ES-I3 (cell line): ENCODE measurements around the gene GALT.

Experiments
- H3K36me3 ChIP-seq: 2 replicates; pipeline ENCODE4 v1.6.1; 2013; ENCODE audit warnings: mild to moderate bottlenecking, low read length, control low read depth, moderate library complexity; ENCODE audit not compliant: insufficient read depth
- H3K4me1 ChIP-seq: 2 replicates; pipeline ENCODE4 v1.6.1; 2013; ENCODE audit warnings: mild to moderate bottlenecking, control low read depth, low read length; ENCODE audit not compliant: insufficient read depth
- H3K9ac ChIP-seq: 2 replicates; pipeline ENCODE4 v1.6.1; 2013; ENCODE audit warnings: low read depth, mild to moderate bottlenecking, low read length, moderate library complexity
- H3K9me3 ChIP-seq: 2 replicates; pipeline ENCODE4 v1.6.1; 2013; ENCODE audit warnings: mild to moderate bottlenecking, low read length, moderate library complexity; ENCODE audit not compliant: control insufficient read depth, insufficient read depth

Gene GALT

GRCh38 chr9:34669809-34670562 is 23.5 kb downstream of the GALT start:
- no peaks in the 10 kb centered on the region for H3K36me3 ChIP-seq
- H3K9me3 ChIP-seq, result peaks cover 2% of the 10 kb centered on the region
- H3K4me1 ChIP-seq, result no peaks in the 10 kb centered on the region
- H3K9ac ChIP-seq, result no peak overlapping the region

- Histone ChIP-seq H3K4me1 (no peaks in the 10 kb centered on the region), H3K9ac (no peak overlapping the region), H3K9me3 (no peaks in the 10 kb centered on the region; the same call in none of the 2 replicates), H3K36me3 (no peaks in the 10 kb centered on the region)
These were observed 24.8 kb downstream of the GALT start for GRCh38 chr9:34671307-34671706.

- Histone ChIP-seq H3K36me3 (no peaks in the 10 kb centered on the region), H3K9ac (no peak overlapping the region), H3K4me1 (no peaks in the 10 kb centered on the region), H3K9me3 (no peaks in the 10 kb centered on the region; the same call in 1 of the 2 replicates)
These were observed 28.0 kb downstream of the GALT start for GRCh38 chr9:34674440-34674839.

DNA sequence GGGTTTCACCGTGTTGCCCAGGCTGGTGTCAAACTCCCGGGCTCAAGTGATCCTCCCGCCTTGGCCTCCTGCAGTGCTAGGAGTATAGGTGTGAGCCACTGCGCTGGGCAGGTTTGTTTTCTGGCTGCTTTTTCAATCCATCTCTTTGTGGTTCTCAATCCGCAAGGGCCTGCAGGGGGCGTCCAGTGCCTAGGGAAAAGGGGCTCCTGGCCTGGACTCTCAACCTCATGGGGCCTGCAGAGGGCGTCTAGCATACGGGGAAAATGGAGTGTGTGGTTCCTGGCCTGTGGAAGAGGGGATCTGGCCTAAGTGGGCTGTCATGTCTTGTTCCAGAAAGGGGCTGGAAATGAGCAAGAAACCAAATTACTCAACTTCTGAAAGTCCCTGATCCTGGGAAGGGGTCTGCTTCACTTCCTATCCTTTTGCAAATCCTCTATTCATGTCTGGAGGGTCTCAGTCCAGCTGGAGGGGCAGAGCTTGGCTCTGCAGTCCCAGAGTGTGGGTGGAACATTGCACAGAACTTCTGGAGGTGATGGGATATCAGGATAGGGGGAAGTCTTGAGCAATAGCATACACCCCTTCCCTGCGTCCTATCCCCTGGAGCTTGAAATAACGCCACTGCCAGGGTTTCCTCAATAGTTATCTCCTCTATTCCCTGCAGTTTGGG is 28.7 kb downstream of the GALT start:
- no peaks in the 10 kb centered on the region for H3K9me3 ChIP-seq
- H3K9ac ChIP-seq, result no peak overlapping the region
- no peaks in the 10 kb centered on the region for H3K4me1 ChIP-seq
- no peaks in the 10 kb centered on the region for H3K36me3 ChIP-seq

GRCh38 chr9:34675869-34676268 is 29.4 kb downstream of the GALT start:
- no peaks in the 10 kb centered on the region for H3K4me1 ChIP-seq
- H3K9me3 ChIP-seq, result no peaks in the 10 kb centered on the region
- H3K9ac ChIP-seq, result no peak overlapping the region
- H3K36me3 ChIP-seq, result no peaks in the 10 kb centered on the region

- no peaks in the 10 kb centered on the region for H3K4me1 ChIP-seq
- H3K9ac ChIP-seq, result no peak overlapping the region
- no peaks in the 10 kb centered on the region for H3K36me3 ChIP-seq
- H3K9me3 ChIP-seq, result no peaks in the 10 kb centered on the region
These were observed 37.7 kb downstream of the GALT start for GRCh38 chr9:34684145-34684544.

DNA sequence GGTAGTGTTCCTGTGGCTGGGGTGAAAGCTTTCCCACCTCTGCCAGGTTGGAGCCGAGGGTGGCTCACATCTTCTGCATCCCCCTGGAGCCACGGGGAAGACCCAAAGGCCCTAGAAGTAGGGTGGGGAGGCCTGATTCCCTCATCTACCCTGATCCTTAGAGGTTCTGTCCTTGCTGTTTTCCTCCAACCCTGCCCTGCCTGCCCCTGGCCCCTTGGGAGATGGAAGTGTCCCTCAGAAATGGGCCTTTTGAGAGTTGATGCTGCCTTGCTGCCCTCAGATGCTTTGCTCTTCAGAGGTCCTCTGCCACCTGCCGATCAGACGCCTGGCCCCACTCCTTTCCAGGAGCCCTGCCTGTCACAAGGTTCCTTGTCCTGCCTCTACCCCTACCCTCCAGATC is 38.3 kb downstream of the GALT start:
- H3K36me3 ChIP-seq, result no peaks in the 10 kb centered on the region
- H3K4me1 ChIP-seq, result no peaks in the 10 kb centered on the region
- H3K9ac ChIP-seq, result no peak overlapping the region
- H3K9me3 ChIP-seq, result no peaks in the 10 kb centered on the region

DNA sequence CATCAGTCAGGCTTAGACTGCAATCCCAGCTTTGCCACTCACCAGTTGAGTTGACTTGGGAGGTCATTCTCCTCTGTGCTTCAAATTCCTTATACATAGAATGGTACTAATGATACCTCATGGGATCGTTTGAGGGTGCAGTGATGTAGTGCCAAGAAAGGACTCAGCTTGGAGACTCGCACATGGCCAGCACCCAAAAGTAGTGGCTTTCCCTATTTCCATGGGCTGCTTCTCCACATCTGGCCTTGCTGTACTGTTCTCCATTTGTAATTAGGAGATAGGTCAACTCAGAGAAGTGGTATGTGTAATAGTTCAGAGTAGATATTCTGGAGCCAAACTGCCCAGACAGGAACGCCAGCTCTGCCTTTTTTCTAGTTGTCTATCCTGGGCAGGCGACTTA is 39.1 kb downstream of the GALT start:
- H3K9ac ChIP-seq, result no peak overlapping the region
- no peaks in the 10 kb centered on the region for H3K9me3 ChIP-seq
- no peaks in the 10 kb centered on the region for H3K36me3 ChIP-seq
- no peaks in the 10 kb centered on the region for H3K4me1 ChIP-seq

DNA sequence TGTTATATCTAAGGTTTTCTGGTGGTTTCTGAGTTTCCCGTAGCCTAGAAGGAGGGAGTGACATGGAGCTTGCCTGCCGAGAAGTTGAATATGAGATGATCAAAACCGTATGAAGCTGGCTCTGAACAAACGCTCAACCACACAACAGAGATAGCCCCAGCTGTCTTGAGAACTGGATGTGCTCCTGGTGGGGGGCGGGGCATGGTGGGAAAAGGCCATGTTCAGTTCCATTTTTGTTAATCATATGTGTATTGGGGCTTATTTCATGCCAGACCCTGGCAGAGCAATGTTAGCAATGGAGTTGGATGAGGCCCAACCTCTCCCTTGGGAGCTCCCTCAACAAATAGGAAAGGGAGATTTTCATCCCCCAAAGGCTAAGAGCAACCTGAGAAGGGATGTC is 39.8 kb downstream of the GALT start:
- Histone ChIP-seq H3K36me3 (no peaks in the 10 kb centered on the region), H3K9ac (no peak overlapping the region), H3K4me1 (no peaks in the 10 kb centered on the region), H3K9me3 (no peaks in the 10 kb centered on the region)

GRCh38 chr9:34686732-34687131 is 40.3 kb downstream of the GALT start:
- H3K9me3 ChIP-seq, result no peaks in the 10 kb centered on the region
- H3K4me1 ChIP-seq, result no peaks in the 10 kb centered on the region
- H3K36me3 ChIP-seq, result no peaks in the 10 kb centered on the region
- no peak overlapping the region for H3K9ac ChIP-seq

DNA sequence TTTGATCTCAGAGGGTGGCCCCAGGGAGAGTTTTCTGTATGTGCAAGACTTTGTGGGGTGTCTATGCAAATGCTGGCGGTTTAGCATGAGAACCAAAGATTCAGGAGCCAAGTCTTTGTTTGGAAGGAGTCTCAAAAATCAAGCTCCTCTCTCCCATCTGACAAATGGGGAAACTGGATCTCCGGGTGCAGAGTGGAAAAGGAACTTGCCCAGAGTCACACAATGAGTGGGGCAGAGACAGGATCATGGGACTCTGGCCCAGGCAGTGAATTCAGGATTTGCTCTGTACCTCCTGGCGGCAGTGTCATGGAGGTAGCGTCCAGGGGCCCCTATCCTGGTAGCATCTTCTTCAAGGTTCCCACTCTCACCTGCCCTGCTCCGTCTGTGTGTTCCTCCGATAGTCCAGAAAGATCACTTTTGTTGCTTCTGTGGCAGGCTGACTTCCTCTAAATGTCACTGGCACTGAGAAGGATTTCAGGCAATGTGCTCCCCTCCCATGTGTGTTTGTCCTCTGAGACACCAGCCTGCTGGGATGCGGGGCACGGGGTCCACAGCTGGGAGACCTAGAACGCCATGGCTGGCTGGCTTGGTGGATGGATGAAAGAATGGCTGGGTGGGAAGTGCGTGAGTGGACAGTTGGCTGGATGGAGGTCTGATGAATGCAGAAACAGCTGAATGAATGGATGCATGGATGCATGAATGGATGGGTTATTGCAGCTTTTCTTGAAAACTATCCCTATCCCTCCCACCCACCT is 41.0 kb downstream of the GALT start:
- Histone ChIP-seq H3K36me3 (no peaks in the 10 kb centered on the region), H3K4me1 (no peaks in the 10 kb centered on the region), H3K9me3 (no peaks in the 10 kb centered on the region), H3K9ac (no peak overlapping the region)

- H3K4me1 ChIP-seq, result no peaks in the 10 kb centered on the region
- H3K9ac ChIP-seq, result no peak overlapping the region
- H3K9me3 ChIP-seq, result no peaks in the 10 kb centered on the region
- no peaks in the 10 kb centered on the region for H3K36me3 ChIP-seq
These were observed 42.0 kb downstream of the GALT start for GRCh38 chr9:34688329-34689115.

GRCh38 chr9:34689116-34689470 is 42.6 kb downstream of the GALT start:
- Histone ChIP-seq H3K9ac (no peak overlapping the region), H3K9me3 (no peaks in the 10 kb centered on the region), H3K36me3 (no peaks in the 10 kb centered on the region), H3K4me1 (no peaks in the 10 kb centered on the region)

- no peaks in the 10 kb centered on the region for H3K4me1 ChIP-seq
- H3K36me3 ChIP-seq, result no peaks in the 10 kb centered on the region
- H3K9me3 ChIP-seq, result no peaks in the 10 kb centered on the region
- H3K9ac ChIP-seq, result no peak overlapping the region
These were observed 43.0 kb downstream of the GALT start for GRCh38 chr9:34689512-34689911.
